ENCODE data around the gene GNG7.

The GNG7 gene

GRCh38 chr19:2604747-2605329 is 97.7 kb downstream of the GNG7 start:
- no peak for DNase-seq (ENCODE audit: low read depth, low spot score)
- no peak overlapping the region for H3K4me3 ChIP-seq
- TF ChIP-seq EZH2 (IDR thresholded peaks at IDR 0.05) (no peak), FOXP2 (optimal IDR thresholded peaks at IDR 0.05; ENCODE audit: control extremely low read depth, extremely low read length, insufficient read depth) (no peak)
- H3K27ac ChIP-seq: no peak overlapping the region
- no peak overlapping the region for H3K9ac ChIP-seq (ENCODE audit: insufficient read length)
- no peaks in the 10 kb centered on the region for H3K36me3 ChIP-seq (ENCODE audit: insufficient read depth, low read length)
- H3K9me3 ChIP-seq (ENCODE audit: low read depth, low read length): no peaks in the 10 kb centered on the region

GRCh38 chr19:2603334-2603733 is 99.2 kb downstream of the GNG7 start:
- peak overlapping the region; percentile 54; the same call in 1 of the 2 replicates for H3K4me3 ChIP-seq
- no peak overlapping the region for H3K27ac ChIP-seq
- DNase-seq (ENCODE audit: low read depth, low spot score): no peak
- H3K9me3 ChIP-seq (ENCODE audit: low read depth, low read length): no peaks in the 10 kb centered on the region
- H3K9ac ChIP-seq (ENCODE audit: insufficient read length): no peak overlapping the region
- H3K36me3 ChIP-seq (ENCODE audit: insufficient read depth, low read length): no peaks in the 10 kb centered on the region
- TF ChIP-seq POLR2AphosphoS5 (IDR thresholded peaks at IDR 0.05; ENCODE audit: borderline replicate concordance, low read depth, low read length) (no peak), FOXP2 (optimal IDR thresholded peaks at IDR 0.05; ENCODE audit: control extremely low read depth, extremely low read length, insufficient read depth) (no peak), EZH2 (IDR thresholded peaks at IDR 0.05) (no peak)

GRCh38 chr19:2602391-2603181 is 99.9 kb downstream of the GNG7 start:
- Histone ChIP-seq H3K9ac (ENCODE audit: insufficient read length) (no peak overlapping the region), H3K4me3 (peak overlapping the region; percentile 67)
- TF ChIP-seq POLR2AphosphoS5 (IDR thresholded peaks at IDR 0.05; ENCODE audit: borderline replicate concordance, low read depth, low read length) (no peak), FOXP2 (optimal IDR thresholded peaks at IDR 0.05; ENCODE audit: control extremely low read depth, extremely low read length, insufficient read depth) (no peak), EZH2 (IDR thresholded peaks at IDR 0.05) (no peak)

GRCh38 chr19:2600914-2601870 is 101.3 kb downstream of the GNG7 start:
- Histone ChIP-seq H3K36me3 (ENCODE audit: insufficient read depth, low read length) (no peaks in the 10 kb centered on the region), H3K9me3 (ENCODE audit: low read depth, low read length) (no peaks in the 10 kb centered on the region), H3K27ac (no peak overlapping the region), H3K4me3 (no peak overlapping the region), H3K9ac (ENCODE audit: insufficient read length) (no peak overlapping the region)
- TF ChIP-seq EZH2 (IDR thresholded peaks at IDR 0.05) (no peak), FOXP2 (optimal IDR thresholded peaks at IDR 0.05; ENCODE audit: control extremely low read depth, extremely low read length, insufficient read depth) (no peak), POLR2AphosphoS5 (IDR thresholded peaks at IDR 0.05; ENCODE audit: borderline replicate concordance, low read depth, low read length) (no peak)
- DNase-seq (ENCODE audit: low read depth, low spot score): no peak

More at GRCh38 chr19:2602391-2603181, 99.9 kb downstream of the GNG7 start:
- H3K9me3 ChIP-seq (ENCODE audit: low read depth, low read length): no peaks in the 10 kb centered on the region
- no peak for DNase-seq (ENCODE audit: low read depth, low spot score)
- no peak overlapping the region for H3K27ac ChIP-seq
- H3K36me3 ChIP-seq (ENCODE audit: insufficient read depth, low read length): no peaks in the 10 kb centered on the region

GRCh38 chr19:2594319-2594718 is 108.2 kb downstream of the GNG7 start:
- Histone ChIP-seq H3K36me3 (ENCODE audit: insufficient read depth, low read length) (no peaks in the 10 kb centered on the region), H3K9ac (ENCODE audit: insufficient read length) (no peak overlapping the region), H3K4me3 (no peak overlapping the region), H3K9me3 (ENCODE audit: low read depth, low read length) (no peaks in the 10 kb centered on the region), H3K27ac (no peak overlapping the region)
- no peak for DNase-seq (ENCODE audit: low read depth, low spot score)
- TF ChIP-seq POLR2AphosphoS5 (IDR thresholded peaks at IDR 0.05; ENCODE audit: borderline replicate concordance, low read depth, low read length) (no peak), EZH2 (IDR thresholded peaks at IDR 0.05) (no peak), FOXP2 (optimal IDR thresholded peaks at IDR 0.05; ENCODE audit: control extremely low read depth, extremely low read length, insufficient read depth) (no peak)

GRCh38 chr19:2592824-2593223 is 109.7 kb downstream of the GNG7 start:
- DNase-seq (ENCODE audit: low read depth, low spot score): no peak
- no peak overlapping the region for H3K27ac ChIP-seq
- no peaks in the 10 kb centered on the region for H3K36me3 ChIP-seq (ENCODE audit: insufficient read depth, low read length)
- no peak overlapping the region for H3K4me3 ChIP-seq
- TF ChIP-seq POLR2AphosphoS5 (IDR thresholded peaks at IDR 0.05; ENCODE audit: borderline replicate concordance, low read depth, low read length) (no peak), EZH2 (IDR thresholded peaks at IDR 0.05) (no peak), FOXP2 (optimal IDR thresholded peaks at IDR 0.05; ENCODE audit: control extremely low read depth, extremely low read length, insufficient read depth) (no peak)
- H3K9me3 ChIP-seq (ENCODE audit: low read depth, low read length): no peaks in the 10 kb centered on the region
- H3K9ac ChIP-seq (ENCODE audit: insufficient read length): no peak overlapping the region

- no peaks in the 10 kb centered on the region for H3K36me3 ChIP-seq (ENCODE audit: insufficient read depth, low read length)
- no peak overlapping the region for H3K27ac ChIP-seq
- no peak overlapping the region for H3K9ac ChIP-seq (ENCODE audit: insufficient read length)
- no peaks in the 10 kb centered on the region for H3K9me3 ChIP-seq (ENCODE audit: low read depth, low read length)
- DNase-seq (ENCODE audit: low read depth, low spot score): no peak
- H3K4me3 ChIP-seq: no peak overlapping the region
- TF ChIP-seq EZH2 (IDR thresholded peaks at IDR 0.05): no peak
- TF ChIP-seq FOXP2 (optimal IDR thresholded peaks at IDR 0.05; ENCODE audit: control extremely low read depth, extremely low read length, insufficient read depth): no peak
- no peak for TF ChIP-seq POLR2AphosphoS5 (IDR thresholded peaks at IDR 0.05; ENCODE audit: borderline replicate concordance, low read depth, low read length)
These were observed 110.8 kb downstream of the GNG7 start for GRCh38 chr19:2591537-2592291.
